HL-60/S4 (cell line): ENCODE data around the gene NEURL1.

ENCODE experiments used
- in situ Hi-C: fragments of 300-500 bp; cut with MboI; formaldehyde crosslinking; loops from 2 replicates; pipeline ENCODE4 v1.14.3; 2022; ENCODE audit warnings: low sequenced_read_pairs

Gene NEURL1

GRCh38 chr10:103580430-103580829, 86.9 kb downstream of the NEURL1 start:
- in situ Hi-C loops, result no loop called here

GRCh38 chr10:103581499-103581898, 88.0 kb downstream of the NEURL1 start:
- in situ Hi-C loops, result no loop called here

- in situ Hi-C loops, result no loop called here
These were observed 89.0 kb downstream of the NEURL1 start for GRCh38 chr10:103582331-103583123.

- in situ Hi-C loops, result no loop called here
These were observed 90.3 kb downstream of the NEURL1 start for GRCh38 chr10:103583871-103584215.

- in situ Hi-C loops, result no loop called here
These were observed 90.9 kb downstream of the NEURL1 start for GRCh38 chr10:103584216-103585010.

- in situ Hi-C loops, result no loop called here
These were observed 91.5 kb downstream of the NEURL1 start for GRCh38 chr10:103585011-103585405.

- in situ Hi-C loops, result no loop called here
These were observed 93.6 kb downstream of the NEURL1 start for GRCh38 chr10:103587073-103587472.

- in situ Hi-C loops, result no loop called here
These were observed 95.6 kb downstream of the NEURL1 start for GRCh38 chr10:103589074-103589630.

GRCh38 chr10:103590060-103590459, 96.6 kb downstream of the NEURL1 start:
- in situ Hi-C loops, result no loop called here

GRCh38 chr10:103590744-103591291, 97.3 kb downstream of the NEURL1 start:
- in situ Hi-C loops, result no loop called here

- in situ Hi-C loops, result no loop called here
These were observed 98.9 kb downstream of the NEURL1 start for GRCh38 chr10:103592186-103593021.

GRCh38 chr10:103593022-103593570, 99.6 kb downstream of the NEURL1 start:
- in situ Hi-C loops, result no loop called here

GRCh38 chr10:103595933-103596726, 102.6 kb downstream of the NEURL1 start:
- in situ Hi-C loops, result no loop called here

GRCh38 chr10:103597003-103597402, 103.5 kb downstream of the NEURL1 start:
- in situ Hi-C loops, result no loop called here

GRCh38 chr10:103598654-103599115, 105.2 kb downstream of the NEURL1 start:
- in situ Hi-C loops, result no loop called here

- in situ Hi-C loops, result no loop called here
These were observed 105.7 kb downstream of the NEURL1 start for GRCh38 chr10:103599211-103599610.

GRCh38 chr10:103599907-103600306, 106.4 kb downstream of the NEURL1 start:
- in situ Hi-C loops, result no loop called here

GRCh38 chr10:103600325-103600724, 106.8 kb downstream of the NEURL1 start:
- in situ Hi-C loops, result no loop called here

- in situ Hi-C loops, result no loop called here
These were observed 107.6 kb downstream of the NEURL1 start for GRCh38 chr10:103600956-103601569.
